A673 (cell line): ENCODE measurements around the gene PDGFD. TPM values are rescaled to one million over a fixed set of nuclear protein-coding genes. Genes with fewer than 3 reads are reported as not detected.

ENCODE experiments used
- BruUV-seq: library from RNA; stranded (reverse); fragments of 400-500 nt; replicated peaks from 2 replicates; lab custom pipeline; 2021; lab: Mats Ljungman, UMichigan
- CTCF ChIA-PET: fragments of 300-600 bp; sonication (Branson Sonifier 250); formaldehyde crosslinking; loops from one replicate; lab custom pipeline; 2022; ENCODE audit warnings: antibody characterized with exemption; lab: Charles Lee
- POLR2A ChIA-PET: fragments of 300-600 bp; sonication (Branson Sonifier 250); formaldehyde crosslinking; loops from one replicate; lab custom pipeline; 2022; ENCODE audit warnings: antibody characterized with exemption; ENCODE audit not compliant: low non-redundant PET; lab: Charles Lee
- DNase-seq: peaks from one replicate; pipeline ENCODE4 v3.0.0-alpha.2; 2015; ENCODE audit warnings: low spot score
- H3K27ac ChIP-seq: fragments of 200-600 bp; sonication (generic); 2 replicates; pipeline ENCODE4 v1.5.1; 2016; ENCODE audit warnings: mixed run types, low read depth, mild to moderate bottlenecking, mixed read lengths, antibody characterized with exemption, low read length; ENCODE audit not compliant: poor library complexity, severe bottlenecking
- H3K27me3 ChIP-seq: fragments of 200-600 bp; sonication (generic); replicated peaks from 2 replicates; pipeline ENCODE4 v1.6.1; 2017; ENCODE audit warnings: mixed run types, low read depth, mild to moderate bottlenecking, mixed read lengths, antibody characterized with exemption, low read length; ENCODE audit not compliant: insufficient read depth, poor library complexity
- H3K36me3 ChIP-seq: fragments of 200-600 bp; sonication (generic); 2 replicates; pipeline ENCODE4 v1.6.1; 2016; ENCODE audit warnings: mixed run types, mild to moderate bottlenecking, mixed read lengths, antibody characterized with exemption, low read length; ENCODE audit not compliant: insufficient read depth, poor library complexity, severe bottlenecking
- H3K4me1 ChIP-seq: fragments of 200-600 bp; sonication (generic); 2 replicates; pipeline ENCODE4 v1.6.1; 2017; ENCODE audit warnings: mixed run types, mild to moderate bottlenecking, mixed read lengths, antibody characterized with exemption, low read length; ENCODE audit not compliant: insufficient read depth, poor library complexity, severe bottlenecking
- H3K4me3 ChIP-seq: fragments of 200-600 bp; sonication (generic); 2 replicates; pipeline ENCODE4 v1.5.1; 2016; ENCODE audit warnings: low read depth, mixed run types, mild to moderate bottlenecking, mixed read lengths, low read length; ENCODE audit not compliant: poor library complexity, severe bottlenecking
- H3K9me3 ChIP-seq: fragments of 200-600 bp; sonication (generic); 2 replicates; pipeline ENCODE4 v1.6.1; 2016; ENCODE audit warnings: mixed run types, low read depth, mild to moderate bottlenecking, mixed read lengths, antibody characterized with exemption, low read length; ENCODE audit not compliant: poor library complexity, severe bottlenecking
- CTCF ChIP-seq: fragments of 300-800, 200-600 bp; sonication (generic); conservative IDR thresholded peaks from 2 replicates; pipeline ENCODE4 v1.5.1; 2017; ENCODE audit warnings: low read depth, mild to moderate bottlenecking, antibody characterized with exemption, low read length, moderate library complexity, mixed read lengths
- EZH2 ChIP-seq: fragments of 200-600 bp; sonication (generic); IDR thresholded peaks from 2 replicates; pipeline ENCODE4 v1.6.1; 2017; ENCODE audit warnings: borderline replicate concordance, low read depth, mild to moderate bottlenecking, mixed read lengths, antibody characterized with exemption, low read length; ENCODE audit not compliant: poor library complexity, severe bottlenecking
- intact Hi-C: fragments of 100-400 bp; cut with micrococcal nuclease; formaldehyde crosslinking; loops from one replicate; pipeline ENCODE4 v1.10.0; 2022; ENCODE audit not compliant: unreplicated experiment
- total RNA-seq: library from RNA; stranded (reverse); gene quantifications from 2 replicates; pipeline ENCODE4 v1.2.3, GENCODE V29; 2021

The PDGFD gene
- total RNA-seq, 1 experiment from 2014 or later, result 6.1 TPM

GRCh38 chr11:104060004-104060794 is 103.7 kb downstream of the PDGFD start:
- ChIA-PET CTCF (no interaction called here), POLR2A (no interaction called here)
- H3K4me3 ChIP-seq, result no peak overlapping the region
- DNase-seq, result no peak
- H3K9me3 ChIP-seq, result no peaks in the 10 kb centered on the region
- no peaks in the 10 kb centered on the region for H3K27me3 ChIP-seq
- no TSS peak for BruUV-seq
- H3K27ac ChIP-seq, result no peak overlapping the region
- no peak for TF ChIP-seq EZH2
- TF ChIP-seq CTCF, result no peak
- H3K36me3 ChIP-seq, result no peaks in the 10 kb centered on the region
- intact Hi-C loops, result no loop called here
- no peaks in the 10 kb centered on the region for H3K4me1 ChIP-seq

GRCh38 chr11:104058680-104059079 is 105.3 kb downstream of the PDGFD start:
- Histone ChIP-seq H3K4me3 (no peak overlapping the region), H3K27ac (no peak overlapping the region), H3K27me3 (no peaks in the 10 kb centered on the region), H3K9me3 (no peaks in the 10 kb centered on the region), H3K4me1 (no peaks in the 10 kb centered on the region), H3K36me3 (no peaks in the 10 kb centered on the region)
- no TSS peak for BruUV-seq
- intact Hi-C loops, result no loop called here
- no peak for DNase-seq
- TF ChIP-seq CTCF, result no peak
- TF ChIP-seq EZH2, result no peak
- ChIA-PET POLR2A (no interaction called here), CTCF (no interaction called here)

GRCh38 chr11:104057908-104058307 is 106.0 kb downstream of the PDGFD start:
- no peaks in the 10 kb centered on the region for H3K4me1 ChIP-seq
- CTCF ChIA-PET, result no interaction called here
- no peaks in the 10 kb centered on the region for H3K9me3 ChIP-seq
- H3K4me3 ChIP-seq, result no peak overlapping the region
- no peak for DNase-seq
- H3K27me3 ChIP-seq, result no peaks in the 10 kb centered on the region
- TF ChIP-seq EZH2, result no peak
- no peak for TF ChIP-seq CTCF
- intact Hi-C loops, result no loop called here
- no peak overlapping the region for H3K27ac ChIP-seq
- no TSS peak for BruUV-seq
- POLR2A ChIA-PET, result no interaction called here
- no peaks in the 10 kb centered on the region for H3K36me3 ChIP-seq
